HCT116 (cell line): ENCODE measurements around the gene RBBP6. TPM values are rescaled to one million over a fixed set of nuclear protein-coding genes. Genes with fewer than 3 reads are reported as not detected.

Experiments
- ATAC-seq: fragments of 200-7000 bp; cut with Tn5 transposase; 2 replicates; pipeline ENCODE4 v1.9.1; 2020; ENCODE audit warnings: mild to moderate bottlenecking, moderate library complexity
- BruUV-seq: library from RNA; stranded (reverse); fragments of 400-500 nt; replicated peaks from 2 replicates; lab custom pipeline; 2021; lab: Mats Ljungman, UMichigan
- CTCF ChIA-PET: fragments of 300-600 bp; sonication (Branson Sonifier 250); formaldehyde crosslinking; loops from one replicate; lab custom pipeline; 2021; ENCODE audit warnings: antibody characterized with exemption; lab: Charles Lee
- POLR2A ChIA-PET: fragments of 300-600, 350-600 bp; sonication (Branson Sonifier 250); formaldehyde crosslinking; loops from one replicate; lab custom pipeline; 2021; ENCODE audit warnings: antibody characterized with exemption; lab: Charles Lee
- RAD21 ChIA-PET, 2 experiments: fragments of 300-600 bp; sonication (Branson Sonifier 250); formaldehyde crosslinking; loops; one replicate each; lab custom pipeline; 2023; ENCODE audit warnings: low total read pairs in 2 of 2; ENCODE audit not compliant: uncharacterized antibody in 2 of 2, unreplicated experiment in 2 of 2, low non-redundant PET in 1 of 2; lab: Charles Lee
- DNase-seq: peaks from one replicate; pipeline ENCODE4 v3.0.0-alpha.2; 2010; ENCODE audit warnings: low read depth, low spot score
- H2AFZ ChIP-seq: fragments of 200-600 bp; shearing (Covaris generic), sonication (generic); 2 replicates; pipeline ENCODE4 v1.6.1; 2017; ENCODE audit warnings: low read depth, mixed run types, mixed read lengths, antibody characterized with exemption, low read length; ENCODE audit not compliant: poor library complexity, severe bottlenecking
- H3K27ac ChIP-seq: 2 replicates; pipeline ENCODE4 v1.5.1; 2012; ENCODE audit warnings: low read depth, low read length
- H3K27me3 ChIP-seq: fragments of 200-600 bp; sonication (generic); 2 replicates; pipeline ENCODE4 v1.6.1; 2016; ENCODE audit warnings: mixed run types, low read length, mixed read lengths; ENCODE audit not compliant: insufficient read depth
- H3K36me3 ChIP-seq, 2 experiments: fragments of 200-500 bp in 1 of 2; fragments of 200-600 bp in 1 of 2; sonication (Bioruptor generic) in 1 of 2; sonication (generic) in 1 of 2; 2 replicates each; pipeline versions ENCODE4 v1.5.1 to v1.6.1; 2014 to 2016; ENCODE audit warnings: low read length in 2 of 2, inconsistent platforms in 1 of 2, mixed read lengths in 1 of 2, mixed run types in 1 of 2; ENCODE audit not compliant: insufficient read depth in 2 of 2, control insufficient read depth in 1 of 2
- H3K4me1 ChIP-seq, 2 experiments: fragments of 200-600 bp in 1 of 2; sonication (generic) in 1 of 2; 2 replicates each; pipeline versions ENCODE4 v1.5.1 to v1.6.1; 2012 to 2017; ENCODE audit warnings: low read length in 2 of 2, inconsistent platforms in 1 of 2, mild to moderate bottlenecking in 1 of 2, mixed read lengths in 1 of 2, mixed run types in 1 of 2, moderate library complexity in 1 of 2; ENCODE audit not compliant: insufficient read depth in 2 of 2, control insufficient read depth in 1 of 2
- H3K4me2 ChIP-seq: fragments of 200-600 bp; sonication (generic); 2 replicates; pipeline ENCODE4 v1.6.1; 2017; ENCODE audit warnings: mixed run types, low read length, mixed read lengths
- H3K4me3 ChIP-seq, 2 experiments: fragments of 200-600 bp in 1 of 2; sonication (generic) in 1 of 2; replicated peaks in 1 of 2; 2 replicates each; pipeline ENCODE4 v1.5.1; 2011 to 2016; ENCODE audit warnings: low read length in 2 of 2, control low read depth in 1 of 2, low read depth in 1 of 2, mild to moderate bottlenecking in 1 of 2, mixed read lengths in 1 of 2, mixed run types in 1 of 2
- H3K79me2 ChIP-seq: fragments of 200-600 bp; sonication (generic); 2 replicates; pipeline ENCODE4 v1.6.1; 2017; ENCODE audit warnings: mild to moderate bottlenecking, mixed run types, low read length, moderate library complexity, mixed read lengths; ENCODE audit not compliant: insufficient read depth
- H3K9ac ChIP-seq: fragments of 200-600 bp; sonication (generic); 2 replicates; pipeline ENCODE4 v1.6.1; 2016; ENCODE audit warnings: low read length, mixed read lengths
- H3K9me2 ChIP-seq: fragments of 200-600 bp; sonication (generic), shearing (Covaris generic); 2 replicates; pipeline ENCODE4 v1.6.1; 2017; ENCODE audit warnings: mixed run types, mild to moderate bottlenecking, moderate library complexity; ENCODE audit not compliant: insufficient read depth
- H3K9me3 ChIP-seq, 2 experiments: fragments of 200-500 bp in 1 of 2; fragments of 200-600 bp in 1 of 2; sonication (Bioruptor generic) in 1 of 2; sonication (generic) in 1 of 2; 2 replicates each; pipeline ENCODE4 v1.6.1; 2014 to 2017; ENCODE audit warnings: low read length in 2 of 2, mixed read lengths in 2 of 2, inconsistent platforms in 1 of 2, low read depth in 1 of 2, mild to moderate bottlenecking in 1 of 2, mixed run types in 1 of 2, moderate library complexity in 1 of 2; ENCODE audit not compliant: control insufficient read depth in 1 of 2, insufficient read depth in 1 of 2
- H4K20me1 ChIP-seq: fragments of 200-600 bp; sonication (generic), shearing (Covaris generic); 2 replicates; pipeline ENCODE4 v1.6.1; 2017; ENCODE audit warnings: mixed run types, mild to moderate bottlenecking, moderate library complexity; ENCODE audit not compliant: insufficient read depth
- CBX3 ChIP-seq: IDR thresholded peaks from 2 replicates; pipeline ENCODE4 v1.6.1; 2012; ENCODE audit warnings: low read depth
- CTCF ChIP-seq, 3 experiments: fragments of 200-600 bp in 1 of 3; sonication (generic) in 1 of 3; IDR thresholded peaks in 2 of 3; conservative IDR thresholded peaks in 1 of 3; 2 replicates each; pipeline ENCODE4 v1.5.1; 2012 to 2017; ENCODE audit warnings: low read depth in 2 of 3, low read length in 2 of 3, antibody characterized with exemption in 1 of 3, borderline replicate concordance in 1 of 3, control low read depth in 1 of 3, mild to moderate bottlenecking in 1 of 3, mixed read lengths in 1 of 3, mixed run types in 1 of 3, moderate library complexity in 1 of 3; ENCODE audit not compliant: insufficient read depth in 1 of 3
- ELF1 ChIP-seq: IDR thresholded peaks from 2 replicates; pipeline ENCODE4 v1.6.1; 2012; ENCODE audit warnings: low read depth, borderline replicate concordance
- EZH2phosphoT487 ChIP-seq: fragments of 200-600 bp; IDR thresholded peaks from 2 replicates; pipeline ENCODE4 v1.6.1; 2018; ENCODE audit warnings: antibody characterized with exemption, borderline replicate concordance
- POLR2A ChIP-seq: IDR thresholded peaks from 2 replicates; pipeline ENCODE4 v1.7.0; 2011; ENCODE audit warnings: borderline replicate concordance; ENCODE audit not compliant: insufficient read depth, insufficient read length; ENCODE audit errors: extremely low read depth
- SIN3A ChIP-seq: IDR thresholded peaks from 2 replicates; pipeline ENCODE4 v1.6.1; 2012; ENCODE audit warnings: low read depth
- SRF ChIP-seq: IDR thresholded peaks from 2 replicates; pipeline ENCODE4 v1.6.1; 2012; ENCODE audit warnings: low read depth
- ZFX ChIP-seq: fragments of 450-650 bp; IDR thresholded peaks from 2 replicates; pipeline ENCODE4 v1.6.1; 2017
- intact Hi-C: fragments of 100-400 bp; cut with micrococcal nuclease; formaldehyde crosslinking; loops from 2 replicates; pipeline ENCODE4 v1.10.0; 2022
- total RNA-seq: library from RNA; stranded (reverse); gene quantifications from one replicate; pipeline ENCODE4 v1.2.1, GENCODE V29; 2021; ENCODE audit not compliant: unreplicated experiment

Gene RBBP6
- total RNA-seq, 1 experiment from 2014 or later = 52.4 TPM

DNA sequence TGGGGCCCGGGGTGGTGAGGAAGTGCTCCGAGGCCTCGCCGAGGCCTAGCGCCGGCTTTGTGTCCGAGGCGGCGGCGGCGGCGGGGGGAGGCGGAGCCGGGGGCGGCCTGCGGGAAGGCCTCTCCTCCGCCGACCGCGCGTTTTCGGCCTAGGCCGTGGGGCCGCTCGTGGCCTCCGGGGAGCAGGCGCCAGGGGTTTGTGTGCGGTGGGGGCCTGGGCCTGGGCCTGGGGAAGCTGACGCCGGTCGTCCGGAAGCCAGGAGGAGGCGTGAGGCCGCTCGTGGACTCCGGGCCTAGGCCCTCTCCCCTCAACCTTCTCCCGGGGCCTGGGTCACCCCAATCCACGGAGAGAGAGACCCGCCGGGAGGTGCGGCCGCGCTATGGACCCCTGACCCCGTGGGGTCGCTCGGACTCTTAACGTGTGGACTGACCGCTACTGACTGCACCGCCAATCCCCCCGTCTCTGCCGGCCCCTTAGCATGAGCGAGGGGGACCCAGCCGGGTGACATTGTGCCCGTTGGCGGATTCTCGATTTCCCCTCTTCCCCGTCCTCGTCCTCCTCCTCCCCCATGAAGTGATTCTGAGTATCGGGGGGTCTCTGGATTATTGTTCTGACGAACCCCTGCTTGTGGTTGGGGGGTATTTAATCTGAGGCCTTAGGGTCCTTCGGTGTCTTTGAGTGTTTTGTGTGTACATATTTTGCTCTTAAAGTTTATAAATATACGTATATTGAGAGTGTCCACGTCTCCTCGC, 660 bp downstream of the RBBP6 start:
- peaks cover 26% of the 10 kb centered on the region for H4K20me1 ChIP-seq
- H3K79me2 ChIP-seq = peaks cover 56% of the 10 kb centered on the region
- H2AFZ ChIP-seq = no peak overlapping the region
- peak overlapping the region; percentile 83 for H3K4me2 ChIP-seq
- H3K9me2 ChIP-seq = no peaks in the 10 kb centered on the region
- DNase-seq (no peak), ATAC-seq (peak; percentile 24)
- peaks cover 2 to 10% of the 10 kb centered on the region in 2 experiments; a peak in 2 of 4 replicates for H3K36me3 ChIP-seq
- ChIA-PET RAD21 (no interaction called here), POLR2A (no interaction called here), CTCF (no interaction called here)
- intact Hi-C loops = loop anchor here (5.0 to 10.0 kb wide), 2 partner anchors 187 to 985 kb away; partner anchors contain the start of genes EARS2, TNRC6A and UBFD1
- peak overlapping the region; percentile 97 for H3K9ac ChIP-seq
- peak overlapping the region; percentile 95 for H3K27ac ChIP-seq
- H3K4me1 ChIP-seq = peaks cover 22 to 33% of the 10 kb centered on the region in 2 experiments
- H3K27me3 ChIP-seq = no peaks in the 10 kb centered on the region
- TF ChIP-seq SRF (no peak), ZFX (peak; percentile 100)
- H3K9me3 ChIP-seq = no peaks in the 10 kb centered on the region
- H3K4me3 ChIP-seq = peak overlapping the region; percentile 66 to 80
- BruUV-seq = no TSS peak

- no peaks in the 10 kb centered on the region for H3K9me3 ChIP-seq
- CTCF ChIA-PET = interaction anchor here (1.3 kb wide), 1 partner anchor 24 kb away, joined by 3 read pairs; no protein-coding TSS in a partner anchor
Measured at GRCh38 chr16:24540602-24541210, 1.3 kb downstream of the RBBP6 start.

More at GRCh38 chr16:24540602-24541210, 1.3 kb downstream of the RBBP6 start:
- H3K4me2 ChIP-seq = peak overlapping the region; percentile 83
- peaks cover 26% of the 10 kb centered on the region for H4K20me1 ChIP-seq
- no peak overlapping the region for H2AFZ ChIP-seq
- H3K27ac ChIP-seq = peak overlapping the region; percentile 95
- H3K9me2 ChIP-seq = no peaks in the 10 kb centered on the region
- peaks cover 22 to 33% of the 10 kb centered on the region in 2 experiments for H3K4me1 ChIP-seq
- H3K79me2 ChIP-seq = peaks cover 63% of the 10 kb centered on the region
- peak overlapping the region; percentile 66 to 80 for H3K4me3 ChIP-seq
- TF ChIP-seq POLR2A (no peak), SIN3A (no peak), SRF (no peak), ELF1 (no peak), CBX3 (no peak), CTCF (IDR thresholded peaks at IDR 0.05 in 2 of 3, conservative IDR thresholded peaks at IDR 0.05 in 1 of 3; ENCODE audit: borderline replicate concordance in 1 of 3, insufficient read depth in 1 of 3, low read depth in 2 of 3, low read length in 2 of 3) (no peak), EZH2phosphoT487 (no peak)
- TF ChIP-seq, all 23 proteins: peak for 0
- no peaks in the 10 kb centered on the region for H3K27me3 ChIP-seq
- ATAC-seq (no peak), DNase-seq (no peak)
- RAD21 ChIA-PET = no interaction called here
- POLR2A ChIA-PET = no interaction called here
- no TSS peak for BruUV-seq
- H3K9ac ChIP-seq = peak overlapping the region; percentile 97
- H3K36me3 ChIP-seq = peaks cover 5 to 10% of the 10 kb centered on the region in 2 experiments; a peak in 3 of 4 replicates
- intact Hi-C loops = no loop called here
